ENCODE results near the gene CGB7.

Gene CGB7

DNA sequence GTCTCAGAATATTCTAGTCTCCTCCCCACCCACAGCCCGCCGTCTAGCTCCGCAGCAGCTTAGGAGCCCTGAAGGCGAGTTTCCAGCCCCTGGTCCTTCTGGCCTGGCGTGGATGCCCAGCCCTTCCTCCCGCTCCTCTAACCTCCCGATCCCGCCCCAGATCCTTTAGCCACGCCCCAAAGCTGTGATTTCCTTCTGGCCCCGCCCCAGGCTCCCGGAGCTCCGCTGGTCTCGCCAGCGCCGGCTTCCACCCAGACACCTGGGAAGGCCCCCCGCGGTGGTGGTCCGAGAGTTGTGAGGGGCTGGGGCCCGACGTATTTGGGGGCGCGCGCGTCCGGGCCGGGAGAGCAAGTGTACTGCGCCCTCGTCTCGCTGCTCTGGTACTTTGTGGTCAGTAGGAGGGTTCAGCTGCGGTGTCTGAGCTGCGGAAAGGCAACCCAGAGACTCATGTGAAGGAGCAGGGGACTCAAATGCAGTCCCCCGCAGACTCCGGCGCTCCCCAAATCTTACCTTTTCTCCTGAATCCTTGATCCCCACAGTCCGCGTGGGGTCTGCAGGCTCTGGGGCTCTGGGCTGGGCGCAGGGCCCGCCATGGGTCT, at the start of gene CGB7:
Gene CGB7 (minus strand): TSS at position 114 of the 599 bp plus-strand sequence. CDS start 2,374 bp downstream, outside the sequence.
- DNase-seq, result peak; percentile 84

DNA sequence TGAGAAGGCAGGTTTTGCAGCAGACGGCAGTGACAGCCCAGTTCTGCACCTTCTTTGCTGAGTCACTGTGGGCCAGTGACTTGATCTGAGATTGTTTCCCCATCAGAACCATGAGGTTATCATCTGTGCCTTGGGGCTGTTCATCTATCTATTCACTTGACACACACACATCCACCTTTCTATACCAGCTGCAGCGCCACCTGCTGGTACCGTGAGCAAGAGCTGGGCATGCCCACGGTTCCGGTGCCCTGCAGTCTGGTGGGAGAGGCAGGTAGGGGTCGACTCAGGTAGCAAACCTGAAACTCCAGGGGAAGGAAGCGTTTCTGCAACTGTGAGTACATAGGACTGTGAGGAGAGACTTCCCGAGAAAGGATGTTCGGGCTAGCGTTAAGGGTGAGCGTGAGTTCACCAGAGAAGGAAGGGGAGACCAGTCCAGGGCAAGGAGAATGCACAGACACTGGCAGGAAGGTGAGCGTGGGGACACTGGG, 49.1 kb upstream of the CGB7 start:
- DNase-seq, result peak; percentile 55

DNA sequence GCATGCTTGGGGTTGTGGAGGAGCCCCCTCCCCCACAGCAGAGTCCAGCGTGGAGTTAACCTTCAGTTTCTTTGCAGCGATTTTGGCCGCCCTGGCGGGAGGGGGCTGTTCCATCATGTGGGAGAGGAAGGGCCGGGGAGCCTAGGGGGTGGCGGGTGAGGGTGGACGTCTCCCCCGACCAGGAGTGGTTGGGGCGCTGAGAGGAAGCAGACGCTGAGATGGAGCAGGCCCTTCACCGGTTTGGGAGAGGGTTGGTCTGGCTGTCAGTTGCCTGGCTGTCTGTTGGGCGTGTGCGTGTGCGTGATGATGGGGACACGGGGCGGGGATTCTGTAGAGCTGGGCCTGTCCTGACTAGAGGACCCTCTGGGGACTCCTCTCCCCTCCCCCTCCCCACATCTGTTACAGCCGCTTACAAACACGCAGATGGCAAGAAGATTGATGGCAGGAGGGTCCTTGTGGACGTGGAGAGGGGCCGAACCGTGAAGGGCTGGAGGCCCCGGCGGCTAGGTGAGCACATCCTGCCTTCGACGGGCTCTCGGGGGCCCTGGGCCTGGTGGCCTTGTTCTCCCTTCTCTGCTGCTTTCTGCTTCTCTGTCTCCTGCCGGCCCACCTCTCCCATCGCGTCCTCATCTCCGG, 46.8 kb upstream of the CGB7 start:
- DNase-seq, result no peak

DNA sequence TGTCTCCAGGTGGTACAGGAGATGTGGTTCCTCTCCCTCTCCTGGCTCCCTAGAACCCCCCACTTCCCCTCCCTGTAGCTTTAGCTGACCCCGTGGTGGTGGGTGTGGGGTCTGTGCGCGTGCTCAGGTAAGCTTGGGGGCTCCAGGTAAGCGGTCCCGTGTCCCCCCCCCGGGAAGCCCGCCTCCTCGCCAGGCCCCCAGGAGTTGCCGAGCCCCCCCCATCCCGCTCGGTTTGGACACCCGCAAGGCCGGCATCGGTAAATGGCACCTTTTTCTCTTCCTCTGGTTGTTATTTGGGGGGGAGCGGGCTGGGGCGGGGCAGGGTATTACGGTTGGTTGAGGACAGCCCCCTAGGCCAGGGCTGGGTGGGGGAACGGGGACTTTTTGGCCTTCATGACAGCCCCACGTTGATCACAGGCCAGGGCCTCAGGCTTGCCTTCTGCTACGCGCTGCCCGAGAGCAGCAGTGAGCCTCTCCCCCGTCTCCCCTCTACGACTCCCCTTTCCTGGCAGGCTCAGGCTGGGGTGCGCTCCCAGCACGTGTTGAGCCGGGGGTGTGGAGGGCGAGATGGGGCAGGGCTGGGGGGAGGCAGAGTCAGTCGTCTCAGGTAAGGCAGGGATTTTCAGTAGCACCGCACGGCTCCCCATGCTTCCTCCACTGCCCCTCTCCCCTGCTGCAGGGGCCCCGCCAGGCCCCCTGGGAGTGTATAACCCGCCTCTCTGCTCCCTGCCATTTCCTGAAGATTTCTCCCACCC, 46.0 kb upstream of the CGB7 start:
- no peak for DNase-seq

DNA sequence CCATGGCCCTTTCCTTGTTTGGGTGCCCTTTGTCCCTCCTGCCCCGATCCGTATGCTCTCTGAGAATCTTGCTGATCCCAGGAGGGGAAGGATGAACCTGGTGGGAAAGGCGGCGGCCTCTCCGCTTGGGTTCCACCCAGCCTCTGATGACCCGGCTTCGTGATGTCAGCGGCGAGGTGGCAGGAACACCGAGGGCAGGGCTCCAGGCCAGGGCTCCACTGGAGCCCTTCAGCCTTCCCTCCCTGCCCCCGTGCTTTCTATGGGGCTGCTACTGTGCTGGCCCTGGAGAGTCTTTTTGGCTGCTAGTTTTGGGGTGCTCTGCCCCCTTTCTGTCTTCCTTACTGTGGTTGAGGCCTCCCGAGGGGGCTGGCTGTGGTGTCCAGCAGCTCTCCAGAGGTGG, 44.8 kb upstream of the CGB7 start:
- DNase-seq, result no peak

DNA sequence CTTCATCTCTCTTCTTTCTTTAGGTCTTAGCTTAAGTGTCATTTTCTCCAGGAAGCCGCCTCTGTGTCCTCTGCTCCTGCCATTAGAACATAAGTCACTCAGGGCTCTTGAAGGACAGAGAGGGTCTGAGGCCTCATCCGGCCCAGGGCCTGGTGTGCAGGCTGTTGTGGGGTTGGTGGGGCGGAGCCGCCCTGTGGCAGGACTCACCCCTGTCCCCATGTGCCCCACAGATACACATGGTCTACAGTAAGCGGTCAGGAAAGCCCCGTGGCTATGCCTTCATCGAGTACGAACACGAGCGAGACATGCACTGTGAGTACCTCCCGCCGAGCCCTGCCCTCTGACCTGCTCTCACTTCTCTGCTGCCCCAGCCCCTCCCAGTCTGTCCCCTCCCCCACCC, 43.6 kb upstream of the CGB7 start:
- DNase-seq, result no peak

DNA sequence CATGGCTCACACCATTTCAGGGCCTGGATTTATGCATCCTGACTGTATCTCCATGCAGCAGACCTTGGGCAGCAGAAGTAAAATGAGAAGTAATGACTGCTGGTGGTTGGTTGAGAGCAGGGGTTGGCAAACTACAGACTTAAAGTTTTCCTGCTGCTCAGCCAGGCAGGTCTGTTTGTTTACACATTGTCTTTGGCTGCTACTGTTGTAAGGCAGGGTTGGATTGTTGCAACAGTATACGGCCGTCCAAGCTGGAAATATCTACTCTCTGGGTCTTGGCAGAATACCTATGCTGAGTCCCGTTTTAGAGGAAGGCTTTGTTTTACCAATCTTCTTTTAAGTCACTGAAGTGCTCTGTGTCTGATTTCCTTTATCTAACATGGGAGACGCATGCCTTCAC, 41.2 kb upstream of the CGB7 start:
- no peak for DNase-seq

DNA sequence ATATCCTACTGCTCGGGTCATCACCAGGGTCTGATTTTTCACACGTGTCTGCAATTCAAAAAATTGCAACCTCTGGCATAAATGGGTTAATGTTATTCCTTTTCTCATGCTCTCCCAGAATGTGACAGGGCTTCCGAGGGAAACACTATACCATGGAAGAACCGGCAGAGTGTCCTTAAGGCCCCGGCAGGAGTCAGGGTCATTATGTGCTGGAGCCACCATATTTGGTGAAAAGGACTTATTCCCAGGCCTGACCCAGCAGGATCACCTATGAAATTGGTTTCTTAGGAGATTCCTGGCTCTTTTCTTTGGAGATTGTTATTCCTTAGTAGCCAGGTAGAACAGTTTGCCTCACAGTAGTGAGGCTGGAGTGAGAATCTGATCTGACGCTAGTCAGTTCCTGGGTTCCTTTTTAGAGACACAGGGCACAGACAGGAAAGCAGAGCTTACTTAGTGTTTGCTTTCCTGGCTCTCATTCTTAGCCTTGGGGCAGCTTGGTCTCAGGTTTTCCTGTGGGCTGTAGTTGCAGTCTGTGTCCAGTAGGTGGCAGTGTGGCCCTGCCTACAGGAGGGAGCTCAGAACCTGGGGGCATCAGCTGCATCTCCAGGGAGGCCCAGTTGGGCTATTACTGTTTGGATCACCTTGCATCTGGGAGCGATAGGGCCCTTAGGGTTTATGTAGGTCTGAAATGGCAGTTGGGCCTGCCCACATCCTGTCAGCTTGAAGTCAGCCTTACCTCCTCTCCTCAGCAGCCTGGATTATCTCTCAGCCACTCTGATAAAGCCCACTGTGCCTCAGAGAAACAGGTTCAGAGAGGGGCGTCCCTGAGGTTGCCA, 40.1 kb upstream of the CGB7 start:
- DNase-seq, result peak; percentile 82

DNA sequence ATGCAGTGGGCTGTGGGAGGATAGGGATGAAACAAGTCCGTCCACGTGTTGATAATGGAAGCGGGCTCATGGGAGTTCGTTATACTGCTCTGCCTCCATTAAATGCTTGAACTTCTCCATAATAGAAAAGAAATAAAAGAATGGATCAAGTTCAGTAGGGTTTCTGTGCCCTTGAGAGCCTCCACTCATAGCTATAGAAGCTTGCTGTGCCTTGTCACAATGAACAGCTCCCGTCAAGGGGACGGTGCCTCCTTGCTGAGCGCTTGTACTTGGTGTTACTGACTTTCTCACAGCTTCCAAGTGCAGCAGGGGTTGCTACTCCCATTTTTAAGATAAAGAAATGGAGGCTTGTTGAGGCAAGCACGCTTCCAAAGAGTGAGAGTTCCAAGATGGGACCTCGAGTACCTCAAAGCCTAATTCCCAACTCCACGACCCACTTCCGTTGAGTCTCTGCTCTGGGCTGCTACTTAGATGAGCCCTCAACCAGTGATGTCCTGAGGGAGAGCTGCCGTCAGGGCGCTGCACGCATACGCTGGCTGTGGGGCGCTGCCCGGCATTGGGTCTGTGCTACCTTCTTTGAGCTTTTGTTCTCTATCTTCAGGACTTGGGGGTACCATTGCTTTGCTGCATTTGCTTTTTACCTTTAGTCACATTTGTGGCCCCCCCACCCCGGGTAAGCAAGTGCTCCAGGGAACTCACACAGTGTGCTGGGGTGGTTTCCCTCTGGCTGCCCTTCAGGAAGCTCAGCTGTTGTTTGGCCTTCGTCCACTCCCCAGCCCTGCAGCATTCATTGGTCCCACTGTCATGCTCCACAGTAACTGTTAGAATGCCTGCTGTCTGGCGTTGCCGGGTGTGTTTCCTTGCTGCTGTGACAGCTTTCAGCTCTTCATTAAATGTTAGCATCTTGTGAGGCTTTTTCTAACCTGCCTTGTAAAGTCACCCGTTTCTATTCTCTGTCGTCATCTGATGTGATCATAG, 37.2 kb upstream of the CGB7 start:
- no peak for DNase-seq

DNA sequence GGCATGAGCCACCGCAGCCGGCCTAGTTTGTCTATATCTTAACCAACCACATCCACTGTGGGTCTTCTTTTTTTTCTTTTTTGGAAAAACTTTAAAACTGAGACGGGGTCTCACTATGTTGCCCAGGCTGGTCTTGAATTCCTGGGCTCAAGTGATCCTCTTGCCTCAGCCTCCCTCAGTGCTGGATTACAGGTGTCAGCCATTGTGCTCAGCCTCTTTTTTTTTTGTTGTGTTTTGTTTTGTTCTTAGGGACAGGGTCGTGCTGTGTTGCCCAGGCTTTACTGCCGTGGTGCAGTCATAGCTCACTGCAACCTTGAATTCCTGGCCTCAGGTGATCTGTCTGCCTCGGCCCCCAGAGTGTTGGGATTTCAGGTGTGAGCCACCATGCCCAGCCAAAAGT, 35.1 kb upstream of the CGB7 start:
- DNase-seq, result no peak

DNA sequence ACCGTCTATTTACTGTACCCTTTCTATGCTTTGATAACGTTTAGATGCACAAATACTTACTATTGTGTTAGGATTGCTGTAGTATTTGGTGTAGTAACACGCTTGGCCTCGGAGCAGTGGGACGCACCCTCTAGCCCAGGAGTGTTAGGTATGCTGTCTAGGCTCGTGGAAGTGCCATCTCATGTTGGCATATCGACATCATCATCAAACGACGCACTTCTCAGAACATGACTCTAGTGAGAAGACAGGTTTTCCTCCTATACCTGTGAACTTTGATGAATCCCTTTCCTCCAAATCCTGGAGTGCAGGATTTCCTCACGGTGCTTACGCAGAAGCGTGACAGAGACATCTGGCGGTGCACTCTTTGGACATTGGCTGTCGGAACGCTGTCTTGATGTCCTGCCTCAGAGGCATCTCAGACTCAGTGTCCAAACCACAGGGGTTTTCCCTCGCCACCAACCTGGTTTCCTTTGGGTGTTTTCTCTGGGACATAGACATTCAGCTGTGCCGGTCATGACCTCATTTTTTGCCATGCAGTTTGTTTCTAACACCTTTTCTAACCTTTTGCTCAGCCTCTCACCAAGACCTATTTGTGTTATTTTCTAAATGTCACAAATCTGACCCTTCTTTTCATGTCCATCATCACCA, 34.0 kb upstream of the CGB7 start:
- no peak for DNase-seq

DNA sequence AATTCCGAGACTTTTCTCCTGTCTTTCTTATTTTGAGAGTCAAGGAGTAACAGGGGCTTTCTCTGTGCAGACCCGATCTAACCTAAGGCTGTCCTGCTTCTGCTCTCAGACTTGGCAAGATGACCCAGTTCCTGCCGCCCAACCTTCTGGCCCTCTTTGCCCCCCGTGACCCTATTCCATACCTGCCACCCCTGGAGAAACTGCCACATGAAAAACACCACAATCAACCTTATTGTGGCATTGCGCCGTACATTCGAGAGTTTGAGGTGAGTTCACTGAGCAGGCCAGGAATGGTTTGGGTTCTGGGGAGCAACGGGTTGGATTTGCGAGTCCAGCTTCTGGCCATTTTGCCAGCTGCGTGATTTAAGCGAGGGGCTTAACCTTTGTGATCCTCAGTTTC, 28.7 kb upstream of the CGB7 start:
- no peak for DNase-seq

DNA sequence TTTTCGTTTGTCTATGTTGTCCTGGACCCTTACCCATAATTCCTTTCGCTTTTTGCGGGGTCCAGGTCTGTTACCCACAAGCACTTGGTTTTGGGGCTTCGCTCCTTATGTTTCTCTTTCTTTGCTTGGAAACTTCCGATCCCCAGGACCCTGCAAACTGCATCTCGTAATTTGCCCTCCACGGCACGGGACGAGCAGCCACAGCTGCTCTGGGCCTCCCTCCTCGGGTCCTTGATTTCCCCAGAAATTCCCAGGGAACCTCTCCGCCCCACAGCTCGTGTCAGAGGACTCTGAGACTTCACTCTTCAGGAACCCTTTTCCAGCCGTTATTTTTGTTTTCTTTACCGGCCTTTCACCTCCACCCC, 28.3 kb upstream of the CGB7 start:
- no peak for DNase-seq

DNA sequence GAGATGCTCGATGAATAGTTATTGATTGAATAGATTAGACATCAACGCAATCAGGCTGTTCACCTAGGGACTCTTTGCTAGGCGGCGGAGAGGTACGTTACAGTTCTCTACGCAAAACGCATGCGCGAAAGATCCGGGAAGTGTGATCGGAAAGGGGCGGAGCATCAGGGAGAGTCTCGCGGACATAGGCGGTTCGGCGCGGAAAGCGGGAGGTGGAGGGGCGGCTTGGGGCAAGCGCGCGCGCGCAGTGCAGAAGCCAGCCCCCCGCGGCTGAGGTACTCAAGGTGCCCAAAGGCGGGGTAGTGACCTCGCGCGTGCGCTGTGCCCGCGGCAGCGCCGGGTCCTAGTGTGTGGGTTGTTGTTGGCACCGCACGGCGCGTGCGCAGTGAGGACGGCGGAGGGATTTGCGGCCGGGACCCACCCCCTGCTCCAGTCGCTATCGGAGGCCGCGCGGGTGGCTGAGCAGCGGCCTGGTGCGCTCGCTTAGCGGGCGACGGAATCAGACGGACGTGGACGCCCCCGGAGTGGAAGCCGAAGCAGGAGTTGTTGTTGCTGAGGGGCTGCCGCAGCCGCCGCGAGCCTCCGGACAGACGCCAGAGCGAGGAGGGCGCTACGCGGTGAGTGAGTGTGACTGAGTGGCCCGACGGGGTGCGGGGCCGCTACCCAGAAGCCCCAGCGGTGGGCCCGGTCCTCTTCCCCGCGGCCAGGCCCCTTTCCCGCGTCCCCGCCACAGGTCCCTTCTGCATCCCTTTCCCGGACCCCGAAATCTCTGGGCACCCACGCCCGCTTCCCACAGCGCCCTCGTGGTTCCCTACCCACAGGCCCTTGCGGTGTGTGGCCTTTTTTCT, 27.7 kb upstream of the CGB7 start, which contains the start of gene SNRNP70:
Gene SNRNP70 (plus strand): TSS at position 432 of the 848 bp plus-strand sequence. CDS start 964 bp downstream, outside the sequence.
- peak; percentile 99 for DNase-seq

DNA sequence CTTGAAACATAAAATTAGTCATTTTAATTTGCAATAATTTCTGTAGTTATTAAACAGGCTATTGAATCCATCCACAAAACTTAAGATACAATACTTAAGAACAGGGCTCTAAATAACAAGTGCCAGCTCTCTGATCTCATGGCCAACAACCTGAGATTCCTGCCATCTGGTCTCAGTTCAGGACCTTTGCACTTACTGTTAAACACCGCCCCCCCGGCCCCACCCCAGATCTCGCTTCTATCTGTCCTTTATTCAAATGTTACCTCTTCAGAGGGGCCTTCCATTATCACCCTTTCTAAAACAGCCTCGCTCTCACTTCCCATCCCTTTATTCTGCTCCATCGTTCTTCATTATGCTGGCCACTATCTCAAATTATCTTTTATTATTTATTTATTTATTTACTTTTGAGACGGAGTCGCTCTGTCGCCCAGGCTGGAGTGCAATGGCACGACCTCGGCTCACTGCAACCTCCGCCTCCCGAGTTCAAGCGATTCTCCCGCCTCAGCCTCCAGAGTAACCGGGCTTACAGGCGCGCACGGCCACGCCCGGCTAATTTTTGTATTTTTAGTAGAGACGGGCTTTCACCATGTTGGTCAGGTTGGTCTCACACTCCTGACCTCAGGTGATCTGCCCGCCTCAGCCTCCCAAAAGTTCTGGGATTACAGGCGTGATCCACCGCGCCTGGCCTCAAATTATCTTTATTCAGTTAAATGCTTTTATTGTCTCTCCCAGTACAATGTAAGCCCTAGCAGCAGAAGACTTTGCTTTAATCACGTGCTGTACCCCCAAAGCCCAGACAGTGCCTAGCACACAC, 26.9 kb upstream of the CGB7 start:
- DNase-seq, result no peak

DNA sequence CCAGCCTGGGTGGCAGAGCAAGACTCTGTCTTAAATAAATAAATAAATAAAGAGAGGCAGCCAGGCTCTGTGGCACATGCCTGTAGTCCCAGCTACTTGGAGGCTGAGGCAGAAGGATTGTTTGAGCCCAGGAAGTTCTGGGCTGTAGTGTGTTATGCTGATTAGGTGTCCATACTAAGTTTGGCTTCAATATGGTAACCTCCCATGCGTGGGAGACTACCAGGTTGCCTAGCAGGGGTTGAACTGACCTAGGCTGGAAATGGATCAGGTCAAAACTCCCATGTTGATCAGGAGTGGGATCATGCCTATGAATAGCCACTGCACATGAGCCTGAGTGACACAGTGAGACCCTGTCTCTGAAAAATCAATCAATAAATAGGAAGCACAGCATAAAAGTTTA, 23.7 kb upstream of the CGB7 start:
- DNase-seq, result no peak

DNA sequence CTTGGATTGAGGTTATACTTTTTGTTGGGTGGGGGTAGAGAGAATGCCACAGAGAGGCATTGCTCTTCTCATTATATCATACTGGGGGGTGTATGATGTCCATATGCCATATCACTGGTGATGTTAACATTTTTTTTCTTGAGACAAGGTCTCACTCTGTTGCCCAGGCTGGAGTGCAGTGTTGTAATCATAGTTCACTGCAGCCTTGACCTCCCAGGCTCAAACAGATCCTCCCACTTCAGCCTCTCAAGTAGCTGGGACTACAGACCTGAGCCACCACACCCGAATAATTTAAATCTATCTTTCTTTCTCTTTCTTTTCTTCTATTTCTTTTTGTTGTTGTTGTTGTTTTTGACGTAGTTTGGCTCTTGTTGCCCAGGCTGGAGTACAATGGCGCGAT, 22.8 kb upstream of the CGB7 start:
- no peak for DNase-seq

DNA sequence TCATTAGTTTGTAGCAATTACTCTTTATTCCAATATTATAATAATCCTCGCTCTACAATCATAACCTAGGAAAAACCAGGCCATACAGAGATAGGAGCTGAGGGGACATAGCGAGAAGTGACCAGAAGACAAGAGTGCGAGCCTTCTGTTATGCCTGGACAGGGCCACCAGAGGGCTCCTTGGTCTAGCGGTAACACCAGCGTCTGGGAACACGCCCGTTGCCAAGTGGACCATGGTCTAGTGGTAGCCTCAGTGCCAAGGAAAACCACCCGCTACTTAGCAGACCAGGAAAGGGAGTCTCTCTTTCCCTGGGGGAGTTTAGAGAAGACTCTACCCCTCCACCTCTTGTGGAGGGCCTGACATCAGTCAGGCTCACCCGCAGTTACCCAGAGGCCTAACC, 17.3 kb upstream of the CGB7 start:
- DNase-seq, result peak; percentile 65

Measured in EL (cell line).